NK-92 treated with Interleukin-12 subunit alpha and Interleukin-12 subunit beta, amount 100 ng/mL, for 24 hours (cell line): ENCODE results near the gene DYNAP.
A peak's percentile ranks its signal among the peaks of the same experiment; 100 is the strongest.

ENCODE experiments used
- DNase-seq: peaks from one replicate; lab custom pipeline; 2025; lab: John Stamatoyannopoulos, UW

DYNAP gene

DNA sequence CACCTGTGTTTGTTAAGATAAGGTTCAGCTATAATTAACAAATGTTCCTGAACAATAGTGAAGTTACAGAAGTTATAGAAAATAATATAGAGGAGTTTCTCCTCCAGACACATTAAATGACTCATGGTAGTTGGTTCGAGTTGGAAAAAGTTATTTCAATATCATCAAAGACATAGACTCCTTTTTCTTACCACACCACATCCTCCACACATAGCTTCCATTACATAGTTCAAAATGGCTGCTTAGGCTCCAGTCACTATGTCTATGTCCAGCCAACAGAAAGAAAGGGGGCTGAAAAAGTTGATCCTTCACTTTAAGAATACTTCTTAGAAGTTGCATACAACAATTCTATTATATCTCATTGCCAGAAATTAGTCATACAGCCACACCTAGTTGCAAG, 50.7 kb downstream of the DYNAP start:
- DNase-seq = no peak

DNA sequence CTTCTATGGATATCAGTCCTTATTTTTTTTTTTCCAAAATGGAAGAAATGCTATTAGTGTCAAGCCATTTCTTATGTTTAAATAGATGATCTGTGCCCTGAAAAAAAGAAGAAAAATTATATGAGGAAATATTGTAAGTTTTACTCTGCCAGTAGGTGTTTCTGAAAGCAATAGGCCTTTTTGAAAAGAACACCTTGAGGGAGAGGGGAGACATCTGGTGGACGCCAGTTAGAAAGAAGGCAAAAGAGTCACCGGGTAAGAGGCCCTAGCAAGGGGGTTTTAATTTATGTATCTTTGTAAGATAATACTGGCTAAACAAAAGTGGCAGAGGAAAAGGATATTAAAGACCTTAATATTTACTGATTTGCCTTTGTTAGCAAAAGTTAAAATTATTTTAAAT, 56.1 kb downstream of the DYNAP start:
- peak; percentile 0 for DNase-seq
